Fibroblast of skin of right quadriceps (primary cell): ENCODE measurements around the gene SH3BP5L.

Source experiments
- DNase-seq: peaks from one replicate; pipeline ENCODE4 v3.0.0-alpha.2; 2013

SH3BP5L gene

GRCh38 chr1:248825136-248825535 lies 579 bp downstream of the SH3BP5L start:
- no peak for DNase-seq

DNA sequence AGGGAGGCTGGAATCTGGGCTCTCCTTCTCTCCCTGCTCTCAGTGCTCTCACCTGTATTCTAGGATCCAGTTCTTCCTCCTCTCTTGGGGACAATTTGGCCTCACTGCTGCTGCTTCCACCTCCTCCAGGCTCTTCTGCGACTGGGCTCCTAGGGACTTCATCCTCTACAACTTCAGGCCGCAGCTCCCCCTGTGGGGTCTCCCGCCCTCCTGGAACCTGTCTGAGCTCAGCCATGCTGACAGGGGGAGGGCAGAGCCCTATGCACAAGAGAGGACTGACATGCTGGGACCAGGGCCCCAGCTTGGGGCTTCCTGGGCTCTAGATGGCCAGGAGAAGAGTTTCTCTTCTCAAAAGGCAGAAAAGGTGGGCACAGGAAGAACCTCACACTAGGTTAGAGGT lies 1.0 kb downstream of the SH3BP5L start:
- DNase-seq = no peak

DNA sequence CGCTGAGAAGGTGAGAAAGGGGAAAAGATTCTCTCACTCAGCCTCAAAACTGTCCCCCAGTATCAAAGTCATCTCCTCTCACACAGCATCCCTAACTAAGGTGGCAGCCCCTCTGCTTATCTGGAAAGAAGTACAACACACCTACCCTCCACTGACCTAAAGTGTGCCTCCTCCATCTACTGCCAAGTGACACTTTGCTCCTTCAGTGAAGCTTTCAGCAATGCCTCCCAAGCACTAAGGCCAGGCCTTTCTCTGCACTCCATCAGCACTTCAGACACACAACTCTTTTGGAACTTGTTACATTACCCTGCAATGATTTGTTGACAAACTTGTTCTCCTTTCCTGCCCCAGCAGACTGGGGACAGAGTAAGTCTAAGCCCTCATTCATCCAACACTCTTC lies 1.4 kb downstream of the SH3BP5L start:
- no peak for DNase-seq

DNA sequence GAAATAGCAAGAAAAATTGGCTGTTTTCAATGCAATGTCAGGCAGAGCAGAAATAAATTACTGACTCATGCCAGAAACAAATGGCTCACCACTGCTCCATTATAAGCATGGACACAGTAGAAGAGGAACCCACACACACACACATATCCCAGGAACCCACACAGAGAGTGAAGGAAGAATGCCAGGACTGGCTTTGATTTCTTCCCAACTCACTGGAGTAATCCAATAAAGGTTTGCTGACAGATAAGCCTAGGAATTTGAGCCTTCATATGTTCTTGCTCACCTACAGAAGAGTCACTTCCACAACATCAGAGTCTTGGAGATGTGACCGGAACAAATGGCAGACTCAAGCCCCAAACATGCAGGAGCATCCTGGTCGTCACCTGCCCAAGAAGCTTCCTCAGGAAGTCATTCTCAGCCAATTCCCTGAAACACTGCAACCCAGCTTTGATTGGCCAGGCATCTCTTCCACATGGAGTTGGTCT lies 2.2 kb downstream of the SH3BP5L start:
- peak; percentile 89 for DNase-seq

DNA sequence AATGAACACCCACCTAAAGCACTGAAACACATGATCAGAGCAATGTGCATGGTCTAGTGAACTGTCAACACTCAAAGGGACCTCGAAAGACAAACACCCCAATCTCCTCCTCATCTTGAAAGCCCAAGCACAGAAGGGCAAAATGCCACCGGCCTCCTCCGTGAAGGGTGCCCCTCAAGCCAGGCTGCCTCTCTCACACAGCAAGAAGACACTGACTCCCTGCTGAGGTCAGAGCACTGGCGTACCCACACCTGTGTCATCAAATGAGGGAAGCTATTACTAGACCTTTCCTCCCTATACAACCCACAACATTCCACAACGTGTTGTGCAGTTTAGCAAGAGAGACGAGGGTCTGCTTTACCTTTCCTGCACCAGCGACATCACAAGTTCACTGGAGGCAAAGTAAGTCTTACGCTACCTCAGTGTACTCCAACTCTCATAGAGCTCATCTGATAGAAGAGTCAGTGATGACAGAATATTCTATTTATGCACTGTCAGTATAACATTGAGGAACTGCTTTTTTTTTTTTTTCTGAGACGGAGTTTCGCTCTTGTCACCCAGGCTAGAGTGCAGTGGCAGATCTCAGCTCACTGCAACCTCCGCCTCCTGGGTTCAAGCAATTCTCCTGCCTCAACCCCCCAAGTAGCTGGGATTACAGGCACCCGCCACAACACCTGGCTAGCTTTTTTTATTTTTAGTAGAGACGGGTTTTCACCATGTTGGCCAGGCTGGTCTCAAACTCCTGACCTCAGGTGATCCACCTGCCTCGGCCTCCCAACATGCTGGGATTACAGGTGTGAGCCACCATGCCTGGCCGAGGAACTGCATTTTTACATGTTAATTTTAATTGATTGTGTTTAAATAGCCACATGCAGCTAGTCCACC lies 3.3 kb downstream of the SH3BP5L start:
- DNase-seq = no peak

DNA sequence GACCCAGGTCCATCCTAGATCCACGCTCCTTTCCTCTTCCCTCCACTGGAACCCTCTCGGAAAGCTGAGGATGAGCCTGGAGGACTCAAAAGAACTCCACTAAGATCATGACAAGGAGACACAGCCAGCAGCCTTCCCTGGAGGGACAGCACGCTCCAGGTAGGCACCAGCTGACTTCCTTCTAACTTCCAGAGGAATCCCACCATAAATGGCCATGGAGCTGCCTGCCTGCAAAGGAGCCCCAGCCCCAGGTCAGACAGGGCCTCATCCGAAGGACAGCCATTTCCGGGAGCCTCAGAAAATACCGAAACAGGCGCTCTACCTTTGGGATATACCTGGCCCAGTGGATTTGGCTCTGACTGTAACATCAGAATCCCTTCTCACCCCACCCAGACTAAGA lies 4.1 kb downstream of the SH3BP5L start:
- no peak for DNase-seq

DNA sequence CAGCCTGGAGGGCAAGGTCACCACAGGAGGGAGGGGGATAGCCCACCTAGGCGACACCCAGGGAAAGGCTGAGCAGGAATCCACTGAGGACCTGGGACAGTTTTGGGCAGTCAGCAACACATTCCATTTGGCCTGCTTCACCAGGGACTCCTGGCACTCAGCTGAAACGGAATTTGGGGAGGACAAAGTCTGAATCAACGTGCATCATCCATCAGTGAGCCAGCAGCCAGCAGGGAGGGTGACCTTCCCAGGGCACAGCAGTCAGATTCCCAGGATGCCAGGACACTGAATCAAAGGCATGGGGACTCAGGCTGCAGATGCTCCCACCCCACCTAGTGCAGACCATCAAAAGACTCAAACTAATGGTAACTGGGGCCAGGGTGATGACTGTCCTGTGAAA lies 4.6 kb downstream of the SH3BP5L start:
- peak; percentile 84 for DNase-seq

DNA sequence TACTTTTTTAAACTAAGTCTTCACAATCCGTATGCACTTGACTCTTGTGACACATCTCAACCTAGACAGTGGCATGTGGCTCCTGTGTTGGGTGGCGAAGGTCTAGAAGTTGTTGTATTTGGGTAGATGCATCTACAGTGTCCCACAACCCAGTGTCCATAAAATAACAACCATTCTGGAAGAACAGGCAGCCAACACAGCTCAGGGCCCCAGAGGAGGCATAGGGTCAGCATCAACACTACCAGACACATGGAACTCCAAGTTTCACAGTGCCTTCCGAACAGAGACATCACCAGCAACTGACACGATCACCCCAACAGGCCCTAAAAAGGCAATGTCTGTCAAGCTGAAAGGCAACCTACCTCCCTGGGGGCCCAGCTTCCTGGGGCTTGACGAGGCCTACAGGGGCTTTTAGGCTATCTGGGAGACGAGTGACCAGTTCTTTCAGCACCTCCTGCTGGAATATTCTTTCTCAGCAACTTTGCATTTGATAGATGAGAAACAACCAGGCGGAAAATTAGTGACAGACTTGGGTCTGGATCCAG lies 5.6 kb downstream of the SH3BP5L start:
- DNase-seq = no peak

DNA sequence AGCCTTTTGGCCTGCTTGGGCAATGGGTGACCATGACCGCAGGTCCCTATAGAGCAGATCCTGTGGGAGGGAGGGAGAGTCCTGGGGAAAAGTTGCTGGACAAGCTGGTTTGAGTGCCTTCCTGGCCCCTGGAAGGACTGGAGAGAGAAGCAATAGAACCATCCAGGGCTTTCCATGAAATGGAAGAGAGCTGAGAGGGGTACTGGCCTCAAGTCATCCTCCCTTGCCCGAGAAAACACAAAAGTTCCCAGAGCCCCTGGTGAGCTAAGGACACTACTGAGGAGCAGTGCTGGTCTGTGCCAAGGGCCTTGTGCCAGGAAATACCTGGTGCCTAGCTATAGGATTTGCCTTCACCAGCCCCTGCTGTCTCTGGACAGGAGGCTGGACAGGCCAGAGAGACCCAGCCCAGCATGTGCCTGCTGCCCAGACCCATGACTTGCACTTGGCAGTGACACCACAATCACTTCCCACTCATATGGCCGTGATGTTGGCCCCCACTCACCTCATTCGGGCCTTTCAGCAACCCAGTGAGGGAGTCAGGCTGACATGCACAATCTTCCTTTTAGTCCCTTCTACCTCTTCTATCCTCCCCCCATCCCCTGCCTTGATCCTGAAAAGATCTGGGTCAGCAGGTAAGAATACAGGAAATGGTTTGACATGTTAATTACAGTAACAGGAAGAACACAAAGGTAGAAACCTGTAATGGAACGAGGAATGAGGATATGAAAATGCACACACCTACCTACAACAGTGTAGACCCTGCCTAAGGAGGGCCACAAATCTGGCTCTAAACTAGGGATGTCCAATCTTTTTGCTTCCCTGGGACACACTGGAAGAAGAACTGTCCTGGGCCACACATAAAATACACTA lies 7.0 kb downstream of the SH3BP5L start:
- DNase-seq = no peak

DNA sequence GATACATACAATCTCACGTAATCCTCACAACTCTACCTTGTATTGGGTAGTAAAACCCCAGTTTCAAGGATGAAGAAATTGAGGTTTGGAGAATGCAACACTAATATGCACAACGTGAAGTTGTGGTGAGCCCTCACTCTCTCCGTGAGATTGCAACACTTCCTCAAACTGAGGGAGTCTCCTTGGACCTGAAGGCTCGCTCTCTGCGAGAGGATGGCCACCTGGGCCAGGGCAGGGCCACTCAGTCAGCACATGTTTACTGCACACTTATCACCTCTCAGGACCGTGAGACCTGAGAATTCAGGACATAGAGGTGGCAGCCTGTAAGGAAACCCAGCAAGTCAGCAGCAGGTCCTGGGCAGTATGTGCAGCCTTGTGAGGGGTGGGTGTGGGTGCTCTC lies 8.7 kb downstream of the SH3BP5L start:
- DNase-seq = no peak

DNA sequence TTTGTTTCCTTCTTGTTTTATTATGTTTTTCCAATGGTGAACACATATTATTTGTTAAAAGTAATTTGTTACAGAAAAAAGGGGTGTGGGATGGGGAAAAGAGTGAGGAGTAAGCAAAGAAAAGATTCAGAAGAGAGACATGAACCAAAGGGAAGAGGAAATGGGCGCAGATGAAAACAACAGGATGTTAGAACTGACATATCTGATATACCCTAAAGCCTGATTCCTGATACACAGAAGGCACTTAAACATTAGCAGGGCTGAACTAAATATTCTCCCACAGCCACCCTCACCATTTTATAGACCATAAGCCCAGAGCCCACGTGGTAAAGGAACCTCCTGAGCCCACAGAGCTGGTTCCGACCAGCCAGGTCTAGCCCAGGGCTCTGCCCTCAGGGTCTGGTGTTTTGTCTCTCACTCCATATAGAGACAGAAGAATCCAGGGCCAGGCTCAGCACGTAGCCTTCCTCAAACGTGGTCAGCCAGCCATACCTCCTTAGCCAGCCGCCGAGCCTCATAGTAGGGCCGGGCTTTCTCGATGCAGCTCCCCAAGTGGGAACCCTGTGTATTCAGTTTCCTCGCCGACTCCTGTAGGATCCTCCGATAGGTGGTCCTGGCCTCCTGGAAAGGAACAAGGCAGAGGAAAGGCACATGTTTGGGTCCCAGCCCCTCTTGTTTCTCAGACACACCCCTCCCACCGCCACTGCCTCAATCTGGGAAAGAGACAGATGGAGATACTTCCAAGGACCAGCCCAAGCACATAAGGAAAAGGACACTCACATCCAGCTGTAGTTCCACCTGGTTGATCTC lies 9.5 kb downstream of the SH3BP5L start:
- no peak for DNase-seq

DNA sequence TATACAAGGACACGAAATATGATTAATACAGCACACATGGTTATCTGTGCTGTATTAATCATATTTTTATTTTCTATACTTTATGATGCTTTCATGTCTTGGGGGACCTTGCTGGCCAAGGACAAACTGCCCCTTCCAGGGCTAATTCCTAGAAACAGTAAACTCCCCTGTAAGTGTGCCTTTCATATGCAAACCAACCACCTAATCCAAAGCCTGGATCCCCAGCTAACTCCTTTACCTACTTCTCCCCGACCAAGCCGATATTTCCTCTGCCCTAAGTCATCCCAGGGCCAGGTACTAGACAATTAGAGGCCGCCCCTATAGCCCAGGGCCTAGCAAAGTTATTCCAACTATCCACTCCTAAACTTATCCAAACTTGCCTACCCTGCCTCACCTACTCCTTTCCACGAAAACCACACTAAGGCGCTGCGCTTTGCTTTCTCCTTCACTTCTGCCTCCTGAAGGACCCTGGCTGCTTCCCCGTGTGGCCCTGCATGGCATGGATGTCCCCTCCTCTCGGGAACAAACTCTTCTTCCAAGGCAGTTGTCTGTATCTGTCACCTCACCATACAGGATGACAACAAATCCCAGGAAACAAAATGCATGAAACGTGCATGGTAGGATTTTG lies 10.2 kb downstream of the SH3BP5L start:
- no peak for DNase-seq

GRCh38 chr1:248814351-248814750 lies 11.4 kb downstream of the SH3BP5L start:
- no peak for DNase-seq

DNA sequence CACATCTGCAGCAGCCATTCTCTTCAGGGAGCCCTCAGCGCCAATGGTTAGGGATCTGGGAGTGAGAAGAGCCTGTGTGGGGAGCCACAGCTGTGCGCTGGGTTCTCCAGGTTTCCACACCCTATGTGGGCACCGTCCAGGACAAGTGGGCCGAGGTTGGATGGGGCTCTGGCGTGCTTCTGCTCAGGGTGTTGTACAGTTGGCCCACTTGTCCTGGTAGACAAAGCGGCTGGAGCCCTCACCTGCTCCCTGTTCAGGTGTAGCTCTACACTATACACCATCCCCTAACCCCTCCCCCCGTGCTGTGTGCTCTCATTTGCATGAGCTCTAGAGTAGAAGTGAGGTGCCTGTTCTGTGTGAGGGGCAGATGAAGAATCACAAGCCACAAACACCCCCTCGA lies 12.2 kb downstream of the SH3BP5L start:
- DNase-seq = no peak

DNA sequence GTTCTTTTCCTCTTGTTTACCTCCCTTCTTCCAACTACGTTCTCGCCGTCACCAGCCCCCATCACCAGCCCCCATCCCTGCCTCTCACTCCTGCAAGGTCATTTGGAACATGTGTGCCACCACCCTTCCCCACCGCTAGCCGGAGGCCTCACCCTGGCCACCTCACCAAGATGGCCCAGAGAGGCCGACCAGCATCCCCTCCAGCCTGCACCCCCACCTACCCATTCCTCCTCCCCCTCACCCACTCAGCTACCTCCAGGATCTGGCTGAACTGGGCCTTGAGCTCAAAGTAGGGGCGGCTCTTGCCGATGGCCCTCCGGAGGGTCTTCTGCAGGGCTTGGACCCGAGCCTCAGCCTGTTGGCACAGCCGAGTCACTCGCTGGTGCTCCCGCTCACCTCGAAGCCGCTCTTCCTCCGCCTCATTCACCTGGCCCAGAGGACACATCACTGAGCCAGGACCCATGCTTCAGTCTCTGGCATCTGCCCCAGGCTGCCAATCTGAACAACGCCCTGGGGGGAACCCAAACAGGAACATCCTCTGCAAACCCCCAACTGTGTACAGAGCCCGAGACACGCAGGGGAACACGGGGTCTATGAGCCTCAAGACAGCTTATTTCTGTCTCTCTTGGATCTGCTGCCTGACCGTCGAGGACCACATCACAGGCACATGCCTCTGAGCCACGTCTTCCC lies 12.8 kb downstream of the SH3BP5L start:
- DNase-seq = no peak

DNA sequence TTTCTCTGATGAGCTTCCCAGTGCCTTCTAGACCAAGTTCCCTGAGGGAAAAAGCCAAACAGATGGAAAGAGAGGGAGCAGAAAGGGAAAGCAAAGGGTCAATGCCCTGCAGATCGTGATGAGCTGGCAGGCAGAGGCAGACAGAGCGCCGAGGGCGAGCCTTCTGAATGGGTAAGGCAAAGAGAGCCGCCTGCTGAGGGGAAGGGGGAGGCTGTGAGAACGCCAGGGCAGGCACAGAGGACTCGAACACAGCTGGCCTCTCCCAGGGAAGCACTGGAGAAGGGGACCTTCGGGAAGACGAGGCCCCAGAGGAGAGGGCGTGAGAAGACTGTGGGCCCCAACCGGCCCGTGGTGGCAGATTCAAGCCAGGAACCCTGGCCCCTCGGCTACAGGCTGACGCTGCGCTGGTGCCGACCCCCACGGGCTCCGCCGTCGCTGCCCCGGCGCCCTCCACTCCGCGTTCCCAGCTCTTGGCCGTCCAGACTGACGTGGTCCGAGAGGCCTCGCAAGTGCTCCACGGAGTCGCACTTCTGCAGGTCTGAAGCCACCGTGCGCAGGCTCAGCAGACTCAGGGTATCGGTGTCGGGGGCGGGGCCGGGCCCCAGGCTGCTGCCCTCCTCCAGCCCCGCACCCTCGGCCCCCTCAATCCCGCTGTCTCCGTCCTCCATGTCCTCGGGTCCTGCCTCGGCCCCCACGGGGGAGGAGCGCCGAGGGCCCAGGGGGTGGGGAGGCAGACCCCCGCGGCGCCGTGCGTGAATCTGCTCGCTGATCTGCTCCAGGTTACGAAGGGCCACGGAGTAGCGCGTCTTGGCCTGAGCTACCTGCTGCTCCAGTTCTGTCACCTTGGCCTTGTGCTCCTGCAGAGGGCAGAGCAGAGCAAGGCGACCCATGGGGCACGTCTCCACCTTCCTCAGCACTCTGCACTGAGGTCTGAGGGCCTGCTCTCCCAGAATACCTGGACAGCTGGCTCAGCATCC lies 13.9 kb downstream of the SH3BP5L start:
- DNase-seq = no peak

DNA sequence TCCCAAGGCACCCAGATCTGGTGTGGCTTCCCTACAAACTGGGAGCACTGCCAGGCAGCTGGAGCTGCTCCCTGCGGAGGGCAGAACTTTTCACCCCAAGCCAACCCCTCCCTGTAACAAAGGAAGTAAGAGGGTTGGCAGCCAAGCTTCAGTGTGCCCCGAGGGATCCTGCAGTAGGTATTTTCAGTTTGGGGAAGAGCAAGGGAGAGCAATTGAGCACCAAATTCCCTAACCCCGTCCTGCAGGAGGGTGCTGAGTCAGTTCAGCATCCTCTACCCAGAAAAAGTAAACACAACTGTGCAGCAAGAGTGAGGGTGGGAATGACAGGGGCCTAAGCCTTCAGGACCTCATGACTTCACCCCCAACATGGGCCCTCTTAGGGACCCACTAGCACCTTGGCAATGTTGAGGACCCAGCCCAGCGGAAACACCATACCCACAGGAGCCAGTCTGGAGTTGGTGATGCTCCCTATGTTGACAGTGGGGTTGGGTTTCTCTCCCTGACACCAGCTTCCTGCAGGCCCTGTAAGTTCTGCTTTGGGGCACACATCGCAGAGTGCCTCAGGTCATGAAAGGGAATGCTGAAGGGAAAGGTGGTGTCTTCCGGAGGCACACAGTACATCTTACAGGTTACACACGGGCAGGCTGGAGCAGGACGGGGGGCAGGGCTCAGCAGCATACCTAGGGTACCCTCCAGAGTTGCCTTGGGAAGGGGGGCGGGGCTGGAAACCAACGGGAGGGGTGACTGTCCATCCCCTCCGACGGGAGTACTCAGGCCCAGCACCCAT lies 14.8 kb downstream of the SH3BP5L start:
- no peak for DNase-seq

DNA sequence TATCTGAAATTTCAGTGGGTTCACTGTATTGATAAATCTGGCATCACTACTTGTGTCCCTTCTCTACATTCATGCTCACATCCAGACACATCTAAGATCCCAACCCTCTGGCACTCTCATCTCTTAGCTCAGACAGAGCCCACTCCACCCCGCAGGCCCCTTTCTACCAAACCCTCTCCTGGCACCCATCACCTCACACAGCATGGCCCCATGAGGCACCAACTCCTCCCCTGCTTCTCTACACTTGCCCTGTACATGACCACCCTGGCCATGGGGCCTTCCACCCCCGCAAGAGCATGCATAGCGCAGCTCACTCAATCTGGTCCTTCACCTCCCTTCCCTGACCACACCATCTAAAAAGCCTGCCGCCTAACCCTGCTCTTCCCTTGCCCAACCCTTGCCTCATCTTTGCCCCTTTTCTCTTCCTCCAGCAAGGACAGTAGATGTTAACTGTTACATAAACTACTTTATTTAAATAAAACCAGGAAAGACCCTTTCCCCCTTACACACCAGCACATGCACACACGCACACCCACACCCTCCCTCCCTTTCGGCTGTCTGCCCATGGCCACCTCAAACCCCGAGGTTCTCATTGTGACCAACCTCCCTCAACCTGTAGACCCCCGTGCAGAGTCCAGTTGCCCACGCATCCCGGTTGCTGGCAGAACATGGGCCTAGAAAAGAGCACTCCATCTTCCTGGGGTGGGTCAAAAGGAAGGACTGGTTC lies 15.6 kb downstream of the SH3BP5L start:
- no peak for DNase-seq

DNA sequence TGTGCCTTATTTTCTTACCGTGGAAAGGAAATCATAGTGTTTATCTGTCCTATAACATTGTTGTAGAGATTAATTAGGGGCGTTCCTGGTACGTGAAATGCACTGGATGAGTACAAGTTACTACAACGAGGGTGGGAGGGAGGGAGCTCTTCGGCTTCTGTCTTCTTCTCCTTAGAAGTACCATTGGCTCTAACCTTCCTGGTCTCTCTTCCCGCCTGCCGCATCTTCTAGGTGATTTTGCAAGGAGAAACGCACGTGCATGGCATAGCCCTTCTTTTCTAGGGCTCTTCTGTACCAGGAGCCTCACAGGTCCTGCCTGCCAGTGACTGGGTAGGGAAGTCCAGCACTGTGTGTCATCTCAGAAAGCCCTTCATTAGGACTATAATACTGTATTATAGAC lies 16.8 kb downstream of the SH3BP5L start:
- DNase-seq = no peak
